GM12878 (cell line): Measurements from ENCODE around the gene HEXB. TPM values are rescaled to one million over a fixed set of nuclear protein-coding genes. Genes with fewer than 3 reads are reported as not detected.

Experiments used
- ASH2L ChIP-seq: fragments of 300-600, 200-600 bp; sonication (generic); IDR thresholded peaks from 2 replicates; pipeline ENCODE4 v1.6.1; 2017; ENCODE audit warnings: low read depth, mild to moderate bottlenecking, borderline replicate concordance
- CHD2 ChIP-seq: IDR thresholded peaks from 2 replicates; pipeline ENCODE4 v1.6.1; 2011; ENCODE audit warnings: low read depth, low read length, improper control_type of control experiment, borderline replicate concordance
- CREB1 ChIP-seq: IDR thresholded peaks from 2 replicates; pipeline ENCODE4 v1.6.1; 2012; ENCODE audit warnings: low read depth, mild to moderate bottlenecking, inconsistent platforms
- FOXK2 ChIP-seq: fragments of 450-650 bp; IDR thresholded peaks from 2 replicates; pipeline ENCODE4 v1.6.1; 2017; ENCODE audit warnings: mild to moderate bottlenecking, moderate library complexity
- GABPA ChIP-seq: IDR thresholded peaks from 2 replicates; pipeline ENCODE4 v1.6.1; 2014; ENCODE audit warnings: antibody characterized with exemption, low read depth, mild to moderate bottlenecking, inconsistent platforms
- IKZF2 ChIP-seq, 2 experiments: fragments of 450-650 bp; IDR thresholded peaks; 2 replicates each; pipeline ENCODE4 v1.6.1; 2017; ENCODE audit warnings: mild to moderate bottlenecking in 2 of 2, moderate library complexity in 2 of 2
- JUND ChIP-seq: IDR thresholded peaks from 2 replicates; pipeline ENCODE4 v1.6.1; 2012; ENCODE audit warnings: low read depth, mild to moderate bottlenecking, low read length, improper control_type of control experiment, moderate library complexity
- NFXL1 ChIP-seq: fragments of 450-650 bp; IDR thresholded peaks from 2 replicates; pipeline ENCODE4 v1.6.1; 2017; ENCODE audit warnings: antibody characterized with exemption, mild to moderate bottlenecking, borderline replicate concordance
- SUPT20H ChIP-seq: IDR thresholded peaks from 2 replicates; pipeline ENCODE4 v1.6.1; 2011; ENCODE audit warnings: low read depth, mild to moderate bottlenecking, low read length, moderate library complexity, borderline replicate concordance; ENCODE audit not compliant: control insufficient read depth
- TCF12 ChIP-seq: IDR thresholded peaks from 2 replicates; pipeline ENCODE4 v1.6.1; 2011; ENCODE audit warnings: low read depth, mild to moderate bottlenecking, low read length
- TCF7 ChIP-seq: IDR thresholded peaks from 2 replicates; pipeline ENCODE4 v1.6.1; 2014; ENCODE audit warnings: antibody characterized with exemption, borderline replicate concordance
- WRNIP1 ChIP-seq: IDR thresholded peaks from 2 replicates; pipeline ENCODE4 v1.6.1; 2011; ENCODE audit warnings: low read depth, low read length, improper control_type of control experiment, borderline replicate concordance
- ZZZ3 ChIP-seq: IDR thresholded peaks from 2 replicates; pipeline ENCODE4 v1.6.1; 2011; ENCODE audit warnings: low read depth; ENCODE audit not compliant: control insufficient read depth, insufficient read length
- polyA plus RNA-seq, 11 experiments: library from polyadenylated mRNA; depleted of rRNA in 4 of 11; unstranded in 6 of 11; stranded (reverse) in 5 of 11; fragments of >200 nt; fragmentation: Nextera tagmentation in 4 of 11; fragmentation: Illumina TruSeq in 1 of 11; extraction: Ambion mirVana in 4 of 11; extraction: Trizol in 1 of 11; gene quantifications; 1 replicate in 1 of 11; 2 replicates in 10 of 11; pipeline versions ENCODE4 v1.2.1 to v1.2.3, GENCODE V29; 2011 to 2016; ENCODE audit warnings: inconsistent platforms in 2 of 11, missing spikeins in 2 of 11, low read depth in 1 of 11
- total RNA-seq, 4 experiments: library from RNA; depleted of rRNA in 3 of 4; stranded (reverse); fragments of >200 nt in 3 of 4; fragmentation: Illumina TruSeq in 1 of 4; extraction: Trizol in 1 of 4; gene quantifications; 2 replicates each; pipeline versions ENCODE4 v1.2.1 to v1.2.3, GENCODE V29; 2013 to 2021
- TF ChIP-seq, protein P1 (sequence below): fragments of 150-350 bp; IDR thresholded peaks from 2 replicates; pipeline ENCODE4 v1.6.1; 2016; ENCODE audit warnings: low read depth, low read length
- TF ChIP-seq, protein P2 (sequence below): IDR thresholded peaks from 2 replicates; pipeline ENCODE4 v1.6.1; 2012; ENCODE audit warnings: low read depth, low read length, improper control_type of control experiment

Gene HEXB
- total and polyA plus RNA-seq, 10 of the 15 experiments (the other 5 are each of a cell fraction or from before 2014, with no cell fraction given): 13.5 to 76.0 (median 42.6) TPM

DNA sequence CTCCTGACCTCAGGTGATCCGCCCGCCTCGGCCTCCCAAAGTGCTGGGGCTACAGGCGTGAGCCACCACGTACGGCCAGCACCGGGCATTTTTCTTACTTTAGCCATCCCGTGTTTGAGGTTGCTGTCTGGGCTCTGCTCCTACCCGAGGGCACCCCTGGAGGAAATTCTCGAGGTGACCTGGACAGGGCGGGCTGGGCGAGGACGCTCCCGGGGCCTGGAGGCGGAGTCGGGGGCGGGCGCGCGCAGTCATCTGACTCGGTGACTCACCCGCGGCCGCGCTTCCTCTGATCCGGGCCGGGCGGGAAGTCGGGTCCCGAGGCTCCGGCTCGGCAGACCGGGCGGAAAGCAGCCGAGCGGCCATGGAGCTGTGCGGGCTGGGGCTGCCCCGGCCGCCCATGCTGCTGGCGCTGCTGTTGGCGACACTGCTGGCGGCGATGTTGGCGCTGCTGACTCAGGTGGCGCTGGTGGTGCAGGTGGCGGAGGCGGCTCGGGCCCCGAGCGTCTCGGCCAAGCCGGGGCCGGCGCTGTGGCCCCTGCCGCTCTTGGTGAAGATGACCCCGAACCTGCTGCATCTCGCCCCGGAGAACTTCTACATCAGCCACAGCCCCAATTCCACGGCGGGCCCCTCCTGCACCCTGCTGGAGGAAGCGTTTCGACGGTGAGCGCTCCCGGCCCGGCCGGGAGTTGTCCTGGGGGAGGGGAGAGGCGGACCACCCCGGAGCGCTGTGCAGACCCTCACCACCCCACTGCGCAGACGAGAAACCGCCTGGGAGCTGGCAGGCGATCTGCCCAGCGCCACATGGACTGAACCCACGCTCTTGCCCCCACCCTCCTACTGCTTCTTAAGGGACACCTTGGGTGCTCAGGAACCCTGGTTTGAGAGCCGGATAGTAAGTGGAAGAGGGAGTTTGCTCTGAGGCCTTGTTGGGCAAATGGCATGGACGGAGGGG is at the start of gene HEXB (continued):
- TF ChIP-seq, protein P1, sequence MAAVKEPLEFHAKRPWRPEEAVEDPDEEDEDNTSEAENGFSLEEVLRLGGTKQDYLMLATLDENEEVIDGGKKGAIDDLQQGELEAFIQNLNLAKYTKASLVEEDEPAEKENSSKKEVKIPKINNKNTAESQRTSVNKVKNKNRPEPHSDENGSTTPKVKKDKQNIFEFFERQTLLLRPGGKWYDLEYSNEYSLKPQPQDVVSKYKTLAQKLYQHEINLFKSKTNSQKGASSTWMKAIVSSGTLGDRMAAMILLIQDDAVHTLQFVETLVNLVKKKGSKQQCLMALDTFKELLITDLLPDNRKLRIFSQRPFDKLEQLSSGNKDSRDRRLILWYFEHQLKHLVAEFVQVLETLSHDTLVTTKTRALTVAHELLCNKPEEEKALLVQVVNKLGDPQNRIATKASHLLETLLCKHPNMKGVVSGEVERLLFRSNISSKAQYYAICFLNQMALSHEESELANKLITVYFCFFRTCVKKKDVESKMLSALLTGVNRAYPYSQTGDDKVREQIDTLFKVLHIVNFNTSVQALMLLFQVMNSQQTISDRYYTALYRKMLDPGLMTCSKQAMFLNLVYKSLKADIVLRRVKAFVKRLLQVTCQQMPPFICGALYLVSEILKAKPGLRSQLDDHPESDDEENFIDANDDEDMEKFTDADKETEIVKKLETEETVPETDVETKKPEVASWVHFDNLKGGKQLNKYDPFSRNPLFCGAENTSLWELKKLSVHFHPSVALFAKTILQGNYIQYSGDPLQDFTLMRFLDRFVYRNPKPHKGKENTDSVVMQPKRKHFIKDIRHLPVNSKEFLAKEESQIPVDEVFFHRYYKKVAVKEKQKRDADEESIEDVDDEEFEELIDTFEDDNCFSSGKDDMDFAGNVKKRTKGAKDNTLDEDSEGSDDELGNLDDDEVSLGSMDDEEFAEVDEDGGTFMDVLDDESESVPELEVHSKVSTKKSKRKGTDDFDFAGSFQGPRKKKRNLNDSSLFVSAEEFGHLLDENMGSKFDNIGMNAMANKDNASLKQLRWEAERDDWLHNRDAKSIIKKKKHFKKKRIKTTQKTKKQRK: no peak
- TF ChIP-seq CREB1 (peak; percentile 38; the same call in 1 of the 2 replicates), ASH2L (no peak), NFXL1 (no peak), WRNIP1 (no peak), FOXK2 (no peak), TCF12 (peak; percentile 6; the same call in 1 of the 2 replicates), JUND (0 out of 2 replicates have a peak, but pooled peaks have one; percentile 11), CHD2 (no peak), GABPA (no peak), TCF7 (no peak), SUPT20H (no peak), ZZZ3 (no peak), IKZF2 (IDR thresholded peaks at IDR 0.05) (no peak; a peak in 1 of 4 replicates)
- TF ChIP-seq, protein P2, sequence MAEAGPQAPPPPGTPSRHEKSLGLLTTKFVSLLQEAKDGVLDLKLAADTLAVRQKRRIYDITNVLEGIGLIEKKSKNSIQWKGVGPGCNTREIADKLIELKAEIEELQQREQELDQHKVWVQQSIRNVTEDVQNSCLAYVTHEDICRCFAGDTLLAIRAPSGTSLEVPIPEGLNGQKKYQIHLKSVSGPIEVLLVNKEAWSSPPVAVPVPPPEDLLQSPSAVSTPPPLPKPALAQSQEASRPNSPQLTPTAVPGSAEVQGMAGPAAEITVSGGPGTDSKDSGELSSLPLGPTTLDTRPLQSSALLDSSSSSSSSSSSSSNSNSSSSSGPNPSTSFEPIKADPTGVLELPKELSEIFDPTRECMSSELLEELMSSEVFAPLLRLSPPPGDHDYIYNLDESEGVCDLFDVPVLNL: no peak
